HTERT RPE-1 (cell line): Measurements from ENCODE around the gene CHFR.
"Not testable (repeated sequence)": the region's sequence is repeated elsewhere in the genome, so short reads cannot be mapped to it uniquely, and the experiment has no call there.

Experiments
- in situ Hi-C: fragments of 300-500 bp; cut with MboI; formaldehyde crosslinking; loops from 4 replicates; pipeline ENCODE4 v1.14.3; 2020; ENCODE audit warnings: low sequenced_read_pairs

Gene CHFR

GRCh38 chr12:132841151-132841550, 46.3 kb downstream of the CHFR start:
- in situ Hi-C loops, result no loop called here

- in situ Hi-C loops, result no loop called here
These were observed 46.9 kb downstream of the CHFR start for GRCh38 chr12:132840536-132840935.

- in situ Hi-C loops, result no loop called here
These were observed 47.7 kb downstream of the CHFR start for GRCh38 chr12:132839558-132840235.

- in situ Hi-C loops, result no loop called here
These were observed 48.9 kb downstream of the CHFR start for GRCh38 chr12:132838410-132839080.

GRCh38 chr12:132837693-132838409, 49.6 kb downstream of the CHFR start:
- in situ Hi-C loops, result no loop called here

- in situ Hi-C loops, result no loop called here
These were observed 50.5 kb downstream of the CHFR start for GRCh38 chr12:132836795-132837331.

GRCh38 chr12:132836230-132836629, 51.2 kb downstream of the CHFR start:
- in situ Hi-C loops, result not testable (repeated sequence)

GRCh38 chr12:132835076-132836025, 52.1 kb downstream of the CHFR start:
- in situ Hi-C loops, result no loop called here

- in situ Hi-C loops, result no loop called here
These were observed 53.2 kb downstream of the CHFR start for GRCh38 chr12:132834181-132834711.

- in situ Hi-C loops, result no loop called here
These were observed 54.1 kb downstream of the CHFR start for GRCh38 chr12:132833341-132833740.

- in situ Hi-C loops, result no loop called here
These were observed 55.6 kb downstream of the CHFR start for GRCh38 chr12:132831771-132832170.

- in situ Hi-C loops, result no loop called here
These were observed 58.5 kb downstream of the CHFR start, which contains the start of gene GOLGA3 for GRCh38 chr12:132828706-132829534. Gene GOLGA3 (minus strand): TSS chr12:132828869. CDS start chr12:132822128, 6,741 bp downstream.

- in situ Hi-C loops, result no loop called here
These were observed 59.4 kb downstream of the CHFR start for GRCh38 chr12:132827763-132828703.

GRCh38 chr12:132825861-132826260, 61.5 kb downstream of the CHFR start:
- in situ Hi-C loops, result no loop called here

- in situ Hi-C loops, result no loop called here
These were observed 62.3 kb downstream of the CHFR start for GRCh38 chr12:132825089-132825488.

GRCh38 chr12:132824053-132824452, 63.4 kb downstream of the CHFR start:
- in situ Hi-C loops, result no loop called here

GRCh38 chr12:132818562-132818961, 68.8 kb downstream of the CHFR start:
- in situ Hi-C loops, result no loop called here

- in situ Hi-C loops, result no loop called here
These were observed 73.2 kb downstream of the CHFR start for GRCh38 chr12:132814232-132814631.
